ENCODE results near the gene COX7A2L.
"Not testable (repeated sequence)": the region's sequence is repeated elsewhere in the genome, so short reads cannot be mapped to it uniquely, and the experiment has no call there.

The COX7A2L gene

GRCh38 chr2:42337846-42338566 is 23.0 kb downstream of the COX7A2L start:
- no peak for FAIRE-seq

GRCh38 chr2:42337356-42337820 is 23.6 kb downstream of the COX7A2L start:
- FAIRE-seq = no peak

- FAIRE-seq = no peak
Measured at GRCh38 chr2:42336361-42336965, 24.6 kb downstream of the COX7A2L start.

- no peak for FAIRE-seq
Measured at GRCh38 chr2:42335514-42336104, 25.4 kb downstream of the COX7A2L start.

GRCh38 chr2:42334865-42335264 is 26.2 kb downstream of the COX7A2L start:
- FAIRE-seq = not testable (repeated sequence)

GRCh38 chr2:42334220-42334619 is 26.8 kb downstream of the COX7A2L start:
- no peak for FAIRE-seq

GRCh38 chr2:42333579-42333978 is 27.4 kb downstream of the COX7A2L start:
- FAIRE-seq = no peak

GRCh38 chr2:42332575-42332974 is 28.4 kb downstream of the COX7A2L start:
- FAIRE-seq = no peak

- FAIRE-seq = no peak
Measured at GRCh38 chr2:42331569-42332284, 29.3 kb downstream of the COX7A2L start.

- no peak for FAIRE-seq
Measured at GRCh38 chr2:42329736-42330135, 31.3 kb downstream of the COX7A2L start.

GRCh38 chr2:42328923-42329322 is 32.1 kb downstream of the COX7A2L start:
- no peak for FAIRE-seq

- no peak for FAIRE-seq
Measured at GRCh38 chr2:42328148-42328833, 32.7 kb downstream of the COX7A2L start.

- FAIRE-seq = no peak
Measured at GRCh38 chr2:42327125-42327524, 33.9 kb downstream of the COX7A2L start.

- FAIRE-seq = no peak
Measured at GRCh38 chr2:42325609-42326008, 35.4 kb downstream of the COX7A2L start.

- FAIRE-seq = no peak
Measured at GRCh38 chr2:42324949-42325348, 36.1 kb downstream of the COX7A2L start.

GRCh38 chr2:42324244-42324643 is 36.8 kb downstream of the COX7A2L start:
- no peak for FAIRE-seq

GRCh38 chr2:42321452-42322064 is 39.5 kb downstream of the COX7A2L start:
- FAIRE-seq = no peak

- FAIRE-seq = no peak
Measured at GRCh38 chr2:42319265-42319664, 41.8 kb downstream of the COX7A2L start.

GRCh38 chr2:42317945-42318344 is 43.1 kb downstream of the COX7A2L start:
- no peak for FAIRE-seq

- FAIRE-seq = no peak
Measured at GRCh38 chr2:42317486-42317885, 43.5 kb downstream of the COX7A2L start.

GRCh38 chr2:42316910-42317309 is 44.1 kb downstream of the COX7A2L start:
- FAIRE-seq = no peak

GRCh38 chr2:42315844-42316470 is 45.1 kb downstream of the COX7A2L start:
- no peak for FAIRE-seq
